Stimulated activated CD4-positive, alpha-beta T cell treated with anti-CD3 and anti-CD28 coated beads, Interleukin-1b, Interleukin-23, amount 100 ng/mL, for 1 hour (primary cell): ENCODE results near the gene TRIM24.
A peak's percentile ranks its signal among the peaks of the same experiment; 100 is the strongest.
"Not testable (repeated sequence)": the region's sequence is repeated elsewhere in the genome, so short reads cannot be mapped to it uniquely, and the experiment has no call there.

Experiments used
- DNase-seq, 2 donors: peaks; one replicate each; pipeline ENCODE4 v3.0.0-alpha.2; 2020; ENCODE audit warnings: low read depth in 2 of 2

Gene TRIM24

DNA sequence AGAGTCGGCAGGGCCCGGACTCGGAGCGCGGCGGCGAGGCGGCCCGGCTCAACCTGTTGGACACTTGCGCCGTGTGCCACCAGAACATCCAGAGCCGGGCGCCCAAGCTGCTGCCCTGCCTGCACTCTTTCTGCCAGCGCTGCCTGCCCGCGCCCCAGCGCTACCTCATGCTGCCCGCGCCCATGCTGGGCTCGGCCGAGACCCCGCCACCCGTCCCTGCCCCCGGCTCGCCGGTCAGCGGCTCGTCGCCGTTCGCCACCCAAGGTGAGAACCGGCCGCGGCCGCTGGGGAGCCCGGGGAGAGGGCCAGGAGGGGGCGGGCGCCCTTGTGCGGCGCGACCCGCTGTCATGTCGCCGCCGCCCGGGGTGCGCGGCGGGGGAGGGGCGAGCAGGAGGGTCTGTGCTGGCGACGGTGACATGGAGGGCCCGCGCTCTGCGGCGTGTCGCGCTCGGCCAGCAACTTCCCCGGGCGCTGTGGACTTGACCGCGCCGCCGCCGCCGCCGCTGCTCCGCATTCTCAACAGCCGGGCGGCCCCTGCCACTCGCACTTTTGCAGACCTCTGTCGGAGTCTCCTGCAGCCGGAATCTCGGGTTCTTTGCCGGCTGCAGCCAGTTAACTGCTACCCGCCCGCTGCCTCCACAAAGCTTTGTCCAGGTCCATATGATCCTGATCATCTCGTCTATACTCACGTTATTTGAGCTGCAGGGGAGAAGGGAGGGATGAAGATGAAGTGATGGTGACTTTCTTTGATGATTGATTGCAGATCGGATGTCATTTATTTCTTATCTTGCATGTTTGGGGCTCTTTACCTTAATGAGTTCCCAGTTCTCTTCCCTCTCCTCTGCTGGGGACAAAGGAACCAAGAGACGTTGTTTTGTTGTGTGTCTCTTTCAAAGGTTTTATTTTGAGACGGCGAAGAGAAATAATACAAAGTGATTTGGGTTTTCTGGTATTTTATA, 869 bp downstream of the TRIM24 start:
- peak; percentile 21 to 23 for DNase-seq

DNA sequence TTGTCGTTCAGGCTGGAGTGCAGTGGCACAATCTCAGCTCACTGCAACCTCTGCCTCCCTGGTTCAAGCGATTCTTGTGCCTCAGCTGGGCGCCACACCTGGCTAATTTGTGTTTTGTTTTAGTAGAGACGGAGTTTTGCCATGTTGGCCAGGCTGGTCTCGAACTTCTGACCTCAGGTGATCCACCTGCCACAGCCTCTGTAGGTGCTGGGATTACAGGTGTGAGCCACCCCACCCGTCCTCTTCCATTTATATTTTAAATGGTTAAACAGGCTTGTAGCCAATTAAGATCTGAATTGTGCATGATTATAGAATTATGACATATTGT, 3.2 kb downstream of the TRIM24 start:
- DNase-seq, result not testable (repeated sequence)

DNA sequence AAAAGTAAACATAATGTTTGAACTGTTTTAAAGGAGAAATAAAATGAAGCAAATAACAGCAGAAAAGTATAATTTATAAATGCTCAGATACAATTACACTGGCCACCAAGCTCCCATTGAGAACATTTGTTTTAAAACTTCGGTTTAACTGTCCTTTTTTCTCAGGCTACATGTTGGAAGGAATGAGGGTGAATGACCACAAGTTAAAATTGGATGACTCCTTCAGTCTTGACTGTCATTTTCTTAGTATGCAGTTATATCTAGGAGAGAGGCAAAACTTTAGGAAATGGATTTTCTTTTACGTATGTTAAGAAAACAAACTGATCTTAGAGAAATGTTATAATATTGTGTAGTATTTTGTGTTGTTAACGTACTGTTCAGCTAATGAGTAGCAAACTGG, 5.0 kb downstream of the TRIM24 start:
- no peak for DNase-seq

DNA sequence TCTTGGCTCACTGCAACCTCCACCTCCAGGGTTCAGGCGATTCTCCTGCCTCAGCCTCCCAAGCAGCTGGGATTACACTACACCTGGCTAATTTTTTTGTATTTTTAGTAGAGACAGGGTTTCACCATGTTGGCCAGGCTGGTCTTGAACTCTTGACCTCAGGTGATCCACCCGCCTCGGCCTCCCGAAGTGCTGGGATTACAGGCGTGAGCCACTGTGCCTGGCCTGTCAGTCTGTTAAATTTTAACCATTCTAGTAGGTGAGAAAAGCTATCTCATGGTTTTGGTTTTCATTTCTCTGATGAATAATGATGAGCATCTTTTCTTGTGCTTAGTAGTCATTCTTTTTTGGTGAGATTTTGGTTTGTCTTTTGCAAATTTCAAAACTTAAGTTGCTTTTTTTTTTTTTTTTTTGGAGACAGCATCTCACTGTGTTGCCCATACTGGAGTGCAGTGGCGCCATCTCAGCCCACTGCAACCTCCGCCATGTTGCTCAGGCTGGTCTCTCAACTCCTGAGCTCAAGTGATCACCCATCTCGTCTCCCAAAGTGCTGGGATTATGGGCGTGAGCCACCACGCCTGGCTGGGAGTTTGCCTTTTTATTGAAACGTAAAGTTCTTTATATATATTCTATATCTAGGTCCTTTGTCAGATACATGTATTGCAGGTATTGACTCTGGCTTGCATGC, 6.2 kb downstream of the TRIM24 start:
- DNase-seq, result not testable (repeated sequence)

DNA sequence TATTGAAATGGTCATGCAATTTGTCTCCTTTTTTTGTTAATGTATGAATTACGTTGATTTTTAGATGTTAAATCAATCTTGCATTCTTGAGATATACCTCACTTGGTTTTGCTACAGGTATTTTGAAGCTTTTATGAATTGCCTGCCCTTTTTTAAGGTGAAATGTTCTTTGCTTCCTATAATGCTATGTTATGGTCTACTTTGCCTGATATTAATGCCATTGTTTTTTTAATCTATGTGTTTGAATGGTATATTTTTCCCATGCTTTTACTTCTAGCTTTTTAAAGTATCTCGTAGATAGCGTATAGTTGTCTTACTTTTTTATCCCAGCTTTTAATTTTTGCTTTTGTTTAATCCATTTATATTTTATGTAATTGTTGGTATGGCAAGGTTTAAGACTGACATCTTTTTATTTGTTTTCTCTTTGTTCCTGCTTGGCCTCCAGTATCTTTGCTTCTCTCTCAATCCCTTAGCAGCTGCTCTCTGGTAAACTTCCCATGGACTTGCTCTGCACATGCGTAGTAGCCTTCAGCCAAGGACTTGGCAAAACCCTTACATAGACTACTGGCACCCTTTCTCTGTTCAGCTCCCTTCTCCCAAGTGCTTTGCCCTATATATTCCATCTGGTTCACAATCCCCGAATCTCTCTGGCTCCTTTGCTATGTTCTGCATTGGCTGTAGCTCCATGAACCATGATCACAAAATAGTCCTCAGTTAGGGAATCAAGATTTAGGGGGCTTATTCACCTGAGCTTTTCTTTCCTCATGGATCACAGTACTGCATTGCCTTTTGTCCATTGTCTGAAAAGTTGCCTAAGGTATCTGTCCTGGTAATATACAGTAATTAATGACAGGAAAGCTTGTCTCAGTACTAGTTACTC, 8.4 kb downstream of the TRIM24 start:
- DNase-seq, result no peak

DNA sequence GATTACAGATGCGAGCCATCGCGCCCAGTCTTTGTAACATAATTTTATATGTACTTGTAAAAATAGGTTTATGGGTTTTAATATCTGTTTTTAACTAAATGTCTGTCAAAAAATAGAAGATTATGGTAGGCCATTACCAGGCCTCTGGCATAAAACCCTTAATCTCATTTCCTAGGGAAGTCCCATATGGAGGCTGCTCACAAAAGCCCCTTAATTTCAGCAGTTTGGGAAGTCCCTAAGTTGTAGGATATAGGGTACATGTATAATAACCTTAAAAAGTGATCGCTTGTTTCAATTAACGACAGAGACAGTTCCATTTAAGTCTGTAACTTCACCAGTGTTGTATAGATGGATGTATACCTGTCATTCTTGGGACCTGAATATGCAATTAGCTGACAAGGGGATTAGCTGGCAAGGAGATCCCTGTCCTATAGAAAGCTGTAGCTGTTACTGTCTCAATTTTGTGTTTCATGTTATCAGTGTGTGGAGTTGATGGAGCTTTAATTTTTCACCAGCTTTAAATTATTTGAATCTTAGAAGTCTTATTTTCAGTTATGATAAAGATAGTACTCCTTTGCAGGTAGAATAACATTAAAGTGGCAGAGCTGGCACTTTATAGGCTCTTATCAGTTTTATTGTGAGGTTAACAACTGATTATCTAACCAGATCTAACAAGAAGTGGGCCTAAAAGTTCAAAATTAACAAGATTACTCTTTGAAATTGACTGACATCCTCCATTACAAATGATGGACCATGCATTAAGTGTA, 10.5 kb downstream of the TRIM24 start:
- DNase-seq, result no peak

DNA sequence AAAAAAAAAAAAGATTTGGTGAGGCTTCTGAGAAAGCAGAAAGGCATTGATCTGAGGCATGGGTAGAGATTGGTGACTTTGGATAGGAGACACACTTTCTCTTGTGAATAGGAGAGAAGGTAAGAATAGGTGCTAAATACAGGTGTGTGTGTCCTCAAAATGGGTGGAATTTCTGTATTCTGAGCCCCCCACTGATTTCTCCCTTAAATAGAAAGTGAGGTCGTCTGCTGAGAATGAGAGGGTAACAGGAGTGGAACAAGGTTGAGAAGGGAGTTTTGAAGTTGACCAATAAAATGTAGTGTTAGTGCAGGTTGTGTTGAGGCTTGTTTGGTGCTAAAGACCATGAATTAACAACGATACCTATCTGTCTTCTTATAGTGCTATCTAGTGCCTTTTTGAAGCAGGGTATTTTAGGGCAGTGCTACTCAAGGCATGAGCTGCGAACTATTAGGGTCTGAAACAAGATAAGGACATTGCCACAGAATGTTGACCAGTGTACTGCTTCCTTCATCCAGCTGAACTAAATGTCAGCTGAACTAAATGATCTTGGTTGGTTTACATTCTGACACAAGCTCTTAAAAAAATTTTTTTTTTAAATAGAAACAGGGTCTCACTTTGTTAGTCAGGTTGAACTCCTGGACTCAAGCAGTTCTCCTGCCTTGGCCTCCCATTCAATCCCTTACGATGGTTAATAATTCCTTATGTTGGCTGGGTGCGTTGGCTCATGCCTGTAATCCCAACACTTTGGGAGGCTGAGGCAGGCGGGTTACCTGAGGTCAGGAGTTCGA, 12.4 kb downstream of the TRIM24 start:
- DNase-seq, result no peak

DNA sequence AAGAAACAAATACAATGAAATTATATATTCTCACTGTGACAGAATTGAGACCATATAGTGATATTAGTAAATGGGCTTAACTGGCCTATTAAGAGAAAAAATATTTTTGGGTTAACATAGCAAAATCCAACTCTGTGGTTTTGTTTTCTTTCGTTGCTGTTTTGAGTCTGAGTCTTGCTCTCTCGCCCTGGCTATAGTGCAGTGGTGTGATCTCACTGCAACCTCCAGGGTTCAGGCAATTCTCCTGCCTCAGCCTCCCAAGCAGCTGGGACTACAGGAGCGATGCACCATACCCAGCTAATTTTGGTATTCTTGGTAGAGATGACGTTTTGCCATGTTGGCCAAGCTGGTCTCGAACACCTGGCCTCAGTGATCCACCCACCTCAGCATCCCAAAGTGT, 15.3 kb downstream of the TRIM24 start:
- DNase-seq, result no peak

DNA sequence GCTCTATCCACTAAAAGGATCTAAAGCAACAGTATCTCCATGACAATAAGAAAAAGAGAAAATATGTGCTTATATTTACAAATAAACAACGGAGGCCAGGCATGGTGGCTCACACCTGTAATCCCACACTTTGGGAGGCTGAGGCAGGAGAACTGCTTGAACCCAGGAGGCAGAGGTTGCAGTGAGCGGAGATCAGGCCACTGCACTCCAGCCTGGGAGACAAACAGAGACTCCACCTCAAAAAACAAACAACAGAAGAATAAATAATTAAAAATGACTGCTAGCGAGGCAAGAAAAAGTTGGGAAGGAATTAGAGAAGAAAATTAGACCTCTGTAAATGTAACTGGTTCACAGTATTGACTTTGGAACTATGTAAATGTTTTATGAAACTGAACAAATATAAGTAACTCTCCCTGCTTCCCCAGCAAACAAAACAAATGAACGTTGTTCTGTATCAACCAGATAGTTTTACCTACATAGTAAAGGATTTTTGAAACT, 17.1 kb downstream of the TRIM24 start:
- DNase-seq, result no peak

DNA sequence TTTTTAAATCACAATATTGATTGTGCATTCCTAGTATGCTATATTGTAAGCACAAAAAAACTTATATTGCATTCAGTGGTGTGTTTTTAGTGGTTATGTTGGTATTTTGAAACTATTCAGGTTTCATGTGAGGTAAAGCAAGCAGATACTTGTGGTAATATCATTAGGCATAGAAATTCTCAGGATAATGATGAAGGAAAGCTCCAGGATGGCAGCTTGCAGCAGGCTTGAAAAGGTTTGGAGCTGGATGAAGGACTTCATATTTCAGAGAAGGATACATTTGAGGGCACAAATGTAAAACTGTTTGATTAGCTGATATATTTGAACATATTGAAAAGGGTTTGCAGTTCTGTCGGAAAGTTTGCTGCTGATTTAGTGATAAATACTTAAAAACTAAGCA, 17.5 kb downstream of the TRIM24 start:
- no peak for DNase-seq

DNA sequence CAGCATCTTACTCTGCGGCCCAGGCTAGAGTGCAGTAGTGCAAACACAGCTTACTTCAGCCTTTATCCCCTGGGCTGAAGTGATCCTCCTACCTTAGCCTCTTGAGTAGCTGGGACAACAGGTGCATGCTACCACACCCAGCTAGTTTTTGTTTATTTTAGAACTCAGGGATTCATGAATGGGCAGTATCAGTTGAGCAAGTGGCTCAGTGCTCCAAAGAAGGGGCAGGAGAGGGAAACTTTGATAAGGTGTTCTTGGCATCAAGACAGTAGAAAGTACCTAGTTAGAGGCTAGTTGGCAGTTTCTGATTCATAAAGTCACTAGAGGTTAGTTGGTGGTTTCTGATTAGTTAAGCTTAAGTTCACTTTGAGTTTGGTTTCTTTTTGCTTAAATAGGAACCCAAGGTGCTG, 18.4 kb downstream of the TRIM24 start:
- DNase-seq, result no peak

DNA sequence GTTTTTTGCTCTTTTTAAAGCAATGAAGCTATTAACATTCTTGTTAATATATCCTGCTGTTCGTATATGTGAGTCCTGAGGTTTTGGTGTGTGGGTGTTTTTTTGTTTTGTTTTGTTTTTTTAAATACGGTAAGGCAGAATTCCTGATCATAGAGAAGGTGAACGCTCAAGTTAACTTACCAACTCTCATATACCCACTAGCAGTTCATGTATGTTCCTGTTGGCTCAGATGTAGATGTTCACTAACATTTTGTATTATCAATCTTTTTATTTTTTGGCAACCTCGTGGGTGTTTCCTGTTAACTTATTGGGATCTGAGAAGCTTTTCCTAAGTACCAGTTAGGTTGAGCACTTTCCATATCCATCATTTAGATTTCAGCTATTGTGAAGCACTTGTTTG, 20.5 kb downstream of the TRIM24 start:
- DNase-seq, result no peak

DNA sequence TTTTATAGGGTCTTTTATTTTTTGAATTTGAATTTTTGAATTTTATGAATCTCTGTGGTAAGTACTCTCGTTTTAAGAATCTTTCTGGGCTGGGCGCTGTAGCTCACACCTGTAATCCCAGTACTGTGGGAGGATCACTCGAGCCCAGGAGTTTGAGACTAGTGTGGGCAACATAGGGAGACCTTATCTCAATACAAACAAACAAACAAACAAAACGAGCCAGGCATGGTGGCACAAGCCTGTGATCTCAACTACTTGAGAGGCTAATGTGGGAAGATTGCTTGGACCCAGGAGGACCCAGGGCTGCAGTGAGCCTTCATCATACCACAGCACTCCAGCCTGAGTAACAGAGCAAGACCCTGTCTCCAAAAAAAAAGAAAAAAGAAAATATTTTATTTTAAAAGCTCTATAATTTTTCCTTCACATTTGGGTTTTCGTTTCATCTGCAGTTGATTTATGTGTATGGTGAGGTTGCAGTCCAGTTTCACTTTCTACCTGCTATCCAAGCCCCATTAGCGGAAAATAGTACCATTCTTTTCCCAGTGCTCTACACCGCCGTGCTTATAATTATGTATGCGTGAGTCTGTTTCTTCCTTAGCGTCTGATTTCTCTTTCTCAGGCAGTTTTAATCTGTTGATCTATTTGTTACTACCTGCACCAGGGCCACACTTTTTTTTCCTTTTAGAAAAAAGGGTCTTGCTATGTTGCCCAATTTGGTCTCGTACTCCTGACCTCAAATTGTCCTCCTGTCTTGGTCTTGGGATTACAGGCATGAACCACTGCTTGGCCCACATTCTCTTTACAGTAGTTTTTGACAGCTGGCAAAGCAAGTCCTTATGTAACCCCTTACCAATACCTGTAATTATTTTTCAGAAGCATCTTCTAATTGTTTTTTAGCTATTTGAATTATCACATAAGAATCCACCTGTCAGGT, 21.7 kb downstream of the TRIM24 start:
- no peak for DNase-seq

DNA sequence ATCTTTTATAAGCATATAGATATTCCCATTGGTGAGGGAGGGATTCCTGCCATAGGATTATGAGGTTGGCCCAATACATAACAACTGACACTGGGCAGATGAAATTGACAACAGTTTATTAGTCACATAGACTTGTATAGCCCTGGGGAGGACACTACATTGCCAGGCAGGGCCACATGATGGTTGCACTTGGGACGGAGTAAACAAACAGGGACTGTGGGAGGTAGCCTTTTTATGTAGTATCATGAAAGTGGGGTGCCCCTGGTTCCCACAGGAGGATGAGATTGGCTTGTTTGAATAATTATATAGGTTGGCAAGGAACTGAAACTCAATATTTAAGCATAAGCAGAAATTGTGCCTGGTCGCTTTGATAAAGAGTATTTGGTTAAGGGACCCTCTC, 23.5 kb downstream of the TRIM24 start:
- no peak for DNase-seq

DNA sequence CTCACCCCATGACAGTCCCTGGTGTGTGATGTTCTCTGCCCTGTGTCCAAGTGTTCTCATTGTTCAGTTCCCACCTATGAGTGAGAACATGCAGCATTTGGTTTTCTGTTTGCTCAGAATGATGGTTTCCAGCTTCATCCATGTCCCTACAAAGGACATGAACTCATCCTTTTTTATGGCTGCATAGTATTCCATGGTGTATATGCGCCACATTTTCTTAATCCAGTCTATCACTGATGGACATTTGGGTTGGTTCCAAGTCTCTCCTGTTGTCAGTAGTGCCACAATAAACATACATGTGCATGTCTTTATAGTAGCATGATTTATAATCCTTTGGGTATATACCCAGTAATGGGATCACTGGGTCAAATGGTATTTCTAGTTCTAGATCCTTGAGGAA, 25.4 kb downstream of the TRIM24 start:
- not testable (repeated sequence) for DNase-seq

DNA sequence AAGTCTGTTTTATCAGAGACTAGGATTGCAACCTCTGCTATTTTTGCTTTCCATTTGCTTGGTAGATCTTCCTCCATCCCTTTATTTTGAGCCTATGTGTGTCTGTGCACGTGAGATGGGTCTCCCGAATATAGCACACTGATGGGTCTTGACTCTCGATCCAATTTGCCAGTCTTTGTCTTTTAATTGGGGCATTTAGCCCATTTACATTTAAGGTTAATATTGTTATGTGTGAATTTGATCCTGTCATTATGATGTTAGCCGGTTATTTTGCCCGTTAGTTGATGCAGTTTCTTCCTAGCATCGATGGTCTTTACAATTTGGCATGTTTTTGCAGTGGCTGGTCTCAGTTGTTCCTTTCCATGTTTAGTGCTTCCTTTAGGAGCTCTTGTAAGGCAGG, 29.1 kb downstream of the TRIM24 start:
- not testable (repeated sequence) for DNase-seq

DNA sequence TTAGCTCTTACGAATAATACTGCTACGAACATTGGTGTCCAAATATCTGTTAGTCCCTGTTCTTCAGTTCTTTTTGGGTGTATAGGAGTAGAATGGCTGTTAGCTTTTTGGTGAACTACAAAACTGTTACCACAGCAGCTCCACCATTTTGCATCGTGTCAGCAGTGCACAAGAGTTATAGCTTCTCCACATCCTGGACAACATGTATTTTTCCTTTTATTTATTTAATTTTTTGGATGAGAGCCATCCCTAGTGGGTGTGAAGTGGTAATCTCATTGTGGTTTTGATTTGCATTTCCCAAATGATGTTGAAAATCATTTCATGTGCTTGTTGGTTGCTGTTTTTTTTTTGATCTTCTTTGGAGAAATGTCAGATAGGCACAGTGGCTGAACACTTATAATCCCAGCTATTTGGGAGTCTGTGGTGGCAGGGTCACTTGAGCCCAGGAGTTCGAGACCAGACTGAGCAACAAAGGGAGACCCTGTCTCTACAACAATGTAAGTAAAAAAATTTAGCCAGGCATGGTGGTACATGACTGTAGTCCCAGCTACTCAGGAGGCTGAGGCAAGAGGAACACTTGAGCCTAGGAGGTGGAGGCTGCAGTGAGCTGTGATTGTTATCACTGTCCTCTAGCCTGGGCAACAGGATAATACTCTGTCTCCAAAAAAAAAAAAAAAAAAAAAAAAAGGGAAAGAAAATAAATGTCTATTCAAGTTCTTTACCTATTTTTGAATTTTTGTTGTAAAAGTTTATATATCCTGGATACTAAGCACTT, 31.7 kb downstream of the TRIM24 start:
- no peak for DNase-seq

DNA sequence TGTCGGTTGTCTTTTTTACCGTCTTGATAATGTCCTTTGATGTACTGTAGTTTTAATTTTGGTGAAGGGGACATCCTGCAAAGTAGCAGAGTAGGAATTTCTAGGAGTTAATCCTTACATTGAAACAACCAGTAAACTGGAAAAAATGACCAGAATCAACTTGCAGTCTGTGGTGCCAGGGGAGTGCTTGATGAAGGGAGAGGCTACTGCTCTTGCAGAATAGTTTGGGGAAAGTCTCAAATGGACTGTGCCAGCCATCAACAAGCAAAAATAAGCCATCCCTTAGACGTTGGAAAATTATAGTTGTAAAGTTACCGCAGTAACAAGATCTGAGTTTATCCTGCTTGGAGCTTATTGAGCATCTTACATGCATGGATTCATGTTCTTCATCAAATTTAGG, 32.4 kb downstream of the TRIM24 start:
- DNase-seq, result no peak

DNA sequence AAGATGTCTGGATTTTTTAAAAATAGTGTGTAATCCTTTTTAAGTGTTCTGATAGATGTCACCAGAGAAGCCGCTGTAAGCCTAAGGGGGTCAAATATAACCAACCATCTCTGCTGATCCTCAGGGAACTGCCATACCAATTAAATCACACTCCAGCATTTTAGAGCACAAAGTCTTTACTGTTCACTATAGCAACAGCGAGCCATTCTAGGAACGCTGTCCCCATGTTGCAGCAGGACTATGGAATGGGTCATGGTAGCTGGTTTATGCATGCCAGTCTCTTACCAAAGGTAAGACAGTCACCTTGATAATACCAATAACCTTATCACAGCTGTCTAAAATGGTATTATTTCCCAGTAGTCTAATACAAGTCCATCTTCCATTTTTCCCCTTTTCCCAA, 33.5 kb downstream of the TRIM24 start:
- no peak for DNase-seq
